SKM-1 (cell line): ENCODE measurements around the gene GMEB2.
"Not testable (repeated sequence)": the region's sequence is repeated elsewhere in the genome, so short reads cannot be mapped to it uniquely, and the experiment has no call there.

ENCODE experiments used
- DNase-seq: peaks from one replicate; lab custom pipeline; 2025; ENCODE audit not compliant: unreplicated experiment; lab: John Stamatoyannopoulos, UW

Gene GMEB2

DNA sequence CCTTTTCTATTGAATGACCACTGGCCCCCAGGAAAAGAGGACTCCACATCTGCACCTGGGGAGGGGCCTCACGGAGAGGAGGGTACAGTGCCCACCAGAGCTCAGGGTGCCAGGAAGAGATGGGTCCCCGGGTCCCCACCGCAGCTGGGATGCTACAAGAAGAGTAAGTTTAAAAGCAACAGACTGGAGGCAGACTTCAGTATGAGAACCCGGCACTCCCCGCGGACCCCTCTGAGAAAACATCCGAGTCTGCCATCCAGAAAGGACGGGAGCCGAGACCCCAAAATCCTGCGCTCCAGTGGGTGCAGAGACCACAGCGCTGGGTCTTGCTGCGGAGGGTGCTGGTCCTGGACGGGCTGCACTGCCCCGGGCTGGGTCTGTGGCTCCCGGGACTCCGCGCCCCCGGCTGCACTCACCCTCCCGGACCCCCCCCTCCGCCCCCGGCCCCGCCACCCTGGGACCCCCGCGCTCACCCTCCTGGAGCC, 53.2 kb downstream of the GMEB2 start:
- no peak for DNase-seq

DNA sequence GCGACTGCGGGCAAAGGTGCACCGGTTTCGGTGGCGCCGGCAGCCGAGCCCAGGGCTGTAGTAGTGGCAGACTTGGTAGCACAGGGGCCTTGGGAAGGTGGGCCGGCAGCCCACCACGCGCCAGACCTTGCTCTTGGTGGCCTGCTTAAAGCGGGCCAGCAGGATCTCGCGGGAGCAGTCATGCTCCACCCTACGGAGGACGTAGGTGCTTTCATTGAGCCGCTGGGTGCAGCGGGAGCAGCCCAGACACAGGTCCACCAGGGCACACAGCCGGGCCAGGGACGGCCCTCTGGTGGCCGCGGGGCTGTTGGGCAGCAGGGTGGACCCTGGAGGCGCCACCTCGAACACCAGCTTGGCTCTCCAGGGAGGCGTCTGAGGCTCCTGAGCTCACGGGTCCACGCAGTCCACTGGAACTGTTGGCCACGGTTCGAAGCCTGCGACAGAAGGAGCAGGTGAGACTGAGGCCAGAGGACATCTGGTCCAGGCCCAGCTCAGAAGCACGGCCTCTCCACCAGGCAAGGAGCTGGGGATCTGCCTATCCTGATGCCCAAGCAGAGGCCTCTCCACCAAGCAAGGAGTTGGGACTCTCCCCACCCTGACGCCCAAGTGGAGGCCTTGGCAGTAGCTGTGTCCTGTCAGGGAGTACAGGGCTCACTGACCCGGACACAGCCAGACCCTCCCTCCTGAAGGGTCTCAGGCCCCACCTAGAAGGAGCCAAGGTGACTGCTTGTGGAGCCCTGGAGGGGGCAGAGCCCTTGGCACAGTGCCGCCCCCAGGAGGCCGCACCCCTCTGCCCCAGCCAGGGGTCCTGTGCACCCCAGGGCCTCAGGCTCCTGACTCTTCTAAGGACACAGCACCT, 53.9 kb downstream of the GMEB2 start:
- DNase-seq, result no peak

DNA sequence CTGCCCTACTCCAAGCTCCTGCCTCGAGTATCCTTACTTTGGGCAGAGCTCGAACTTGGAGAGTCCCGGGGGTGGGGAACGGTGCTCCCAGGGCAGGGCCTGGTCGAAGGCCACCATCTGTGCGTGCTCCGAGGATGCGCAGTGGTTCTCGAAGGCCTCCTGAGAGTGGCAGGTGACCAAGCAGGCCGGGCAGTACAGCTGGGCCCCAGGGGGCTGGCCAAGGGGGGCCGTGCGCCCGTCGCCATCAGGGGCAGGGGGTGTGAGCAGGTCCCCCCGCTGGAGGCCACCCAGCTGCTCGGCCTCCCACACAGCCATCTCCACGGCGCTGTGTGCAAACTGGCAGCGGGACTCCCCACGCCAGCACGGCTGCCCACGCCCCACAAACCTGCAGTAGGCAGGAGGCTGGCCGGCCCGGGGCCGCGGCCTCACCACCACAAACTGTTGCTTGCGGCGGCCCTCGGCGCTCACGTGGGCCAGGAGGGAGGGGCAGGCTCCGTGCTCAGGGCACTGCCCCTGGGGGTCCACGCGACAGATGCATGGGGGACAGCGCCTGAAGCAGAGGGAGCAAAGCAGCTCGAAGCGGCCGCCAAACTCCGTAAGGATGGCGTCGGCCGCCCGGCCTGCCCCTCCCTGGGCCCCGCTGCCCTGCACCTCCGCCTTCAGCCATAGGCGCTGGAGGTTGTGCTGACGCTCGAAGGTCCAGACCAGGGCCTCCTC, 54.7 kb downstream of the GMEB2 start:
- no peak for DNase-seq

GRCh38 chr20:63571087-63571478, 55.8 kb downstream of the GMEB2 start:
- DNase-seq, result not testable (repeated sequence)

DNA sequence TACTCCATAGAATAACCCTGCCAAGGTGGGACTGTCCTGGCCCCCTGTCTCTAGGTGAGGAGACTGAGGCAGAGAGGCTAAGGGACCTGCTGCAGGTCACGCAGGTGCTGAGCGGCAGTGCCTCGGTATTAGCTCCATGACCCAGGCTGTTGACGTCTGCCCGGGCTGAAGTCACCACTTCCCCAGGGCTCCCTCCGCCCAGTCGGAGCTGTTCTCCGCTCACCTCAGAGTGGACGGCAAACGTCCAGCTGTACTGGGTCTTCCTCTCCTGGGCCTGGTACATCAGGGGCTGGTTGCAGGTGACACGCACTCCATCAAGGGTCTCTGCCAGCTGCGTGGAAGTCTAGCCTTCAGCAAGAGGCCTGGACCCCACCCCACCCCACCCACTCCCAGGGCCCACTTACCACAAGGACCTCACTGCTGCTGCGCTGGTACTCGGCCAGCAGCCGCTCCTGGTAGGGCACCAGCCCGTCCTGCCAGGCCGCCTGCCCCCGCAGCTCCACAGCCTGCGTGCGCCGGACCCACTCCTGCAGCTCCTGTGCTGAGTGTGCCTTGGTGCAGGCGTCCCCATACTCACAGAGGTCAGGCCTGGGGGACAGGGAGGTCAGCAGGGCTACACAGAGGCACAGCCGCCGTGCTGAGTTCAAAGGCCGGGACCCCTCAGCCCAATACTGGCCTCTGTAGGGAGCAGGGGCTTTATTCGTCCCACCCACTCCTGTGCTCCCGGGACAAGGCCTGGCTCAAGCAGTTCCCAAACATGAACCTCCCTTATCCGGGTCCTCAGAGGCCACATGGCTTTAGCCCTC, 56.4 kb downstream of the GMEB2 start:
- DNase-seq, result no peak

GRCh38 chr20:63568986-63569949, 57.6 kb downstream of the GMEB2 start:
- DNase-seq, result no peak

GRCh38 chr20:63568170-63568981, 58.5 kb downstream of the GMEB2 start:
- DNase-seq, result no peak

DNA sequence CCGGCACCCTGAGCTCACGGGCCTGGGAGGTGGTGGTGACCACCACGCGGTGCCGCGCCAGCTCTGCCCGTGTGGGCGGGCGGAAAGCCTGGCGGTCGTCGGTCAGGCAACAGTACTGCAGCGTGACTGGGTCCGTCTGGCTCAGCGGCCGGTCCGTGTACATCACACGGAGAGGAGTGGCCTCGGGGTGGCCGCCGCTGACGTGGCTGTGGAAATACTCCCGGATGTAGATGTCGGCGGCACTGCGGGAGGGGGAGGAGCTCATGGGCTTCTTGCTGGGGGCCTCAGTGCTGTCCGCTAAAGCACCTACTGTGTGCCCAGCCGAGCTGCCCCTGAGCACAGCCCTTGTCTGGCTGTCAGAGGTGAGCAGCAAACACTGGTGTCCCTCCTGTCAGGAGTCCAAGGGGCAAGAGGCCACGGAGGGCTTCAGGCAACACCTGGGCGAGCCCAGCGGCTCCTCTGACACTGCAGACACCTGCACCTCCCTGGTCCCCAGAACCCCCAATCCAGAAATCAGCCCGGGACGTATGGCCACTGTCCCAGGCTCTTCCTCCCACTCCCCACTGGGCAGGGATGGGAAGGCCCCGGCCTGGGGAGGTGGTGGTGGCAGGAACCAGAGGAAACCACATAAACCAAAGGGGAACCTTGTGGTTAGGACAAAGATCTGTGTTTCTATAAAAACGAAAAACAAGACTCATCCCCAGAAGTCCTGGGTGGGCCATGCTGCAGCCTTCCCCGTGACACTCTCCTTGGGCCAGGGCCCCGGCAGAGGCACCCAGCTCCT, 59.3 kb downstream of the GMEB2 start:
- DNase-seq, result peak; percentile 64

DNA sequence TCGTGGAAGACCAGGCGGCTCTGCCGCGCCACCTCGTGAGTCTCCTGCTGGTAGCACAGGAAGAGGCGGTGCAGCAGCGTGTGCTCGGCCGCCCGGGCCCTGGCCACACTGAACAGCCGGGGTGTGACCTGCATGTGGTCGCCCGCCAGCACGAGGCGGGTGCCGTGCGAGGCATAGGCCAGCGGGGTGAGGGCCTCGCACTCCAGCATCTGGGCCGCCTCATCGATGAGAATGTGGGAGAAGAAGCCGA, 59.8 kb downstream of the GMEB2 start:
- no peak for DNase-seq

GRCh38 chr20:63566395-63567135, 60.3 kb downstream of the GMEB2 start:
- DNase-seq, result no peak

DNA sequence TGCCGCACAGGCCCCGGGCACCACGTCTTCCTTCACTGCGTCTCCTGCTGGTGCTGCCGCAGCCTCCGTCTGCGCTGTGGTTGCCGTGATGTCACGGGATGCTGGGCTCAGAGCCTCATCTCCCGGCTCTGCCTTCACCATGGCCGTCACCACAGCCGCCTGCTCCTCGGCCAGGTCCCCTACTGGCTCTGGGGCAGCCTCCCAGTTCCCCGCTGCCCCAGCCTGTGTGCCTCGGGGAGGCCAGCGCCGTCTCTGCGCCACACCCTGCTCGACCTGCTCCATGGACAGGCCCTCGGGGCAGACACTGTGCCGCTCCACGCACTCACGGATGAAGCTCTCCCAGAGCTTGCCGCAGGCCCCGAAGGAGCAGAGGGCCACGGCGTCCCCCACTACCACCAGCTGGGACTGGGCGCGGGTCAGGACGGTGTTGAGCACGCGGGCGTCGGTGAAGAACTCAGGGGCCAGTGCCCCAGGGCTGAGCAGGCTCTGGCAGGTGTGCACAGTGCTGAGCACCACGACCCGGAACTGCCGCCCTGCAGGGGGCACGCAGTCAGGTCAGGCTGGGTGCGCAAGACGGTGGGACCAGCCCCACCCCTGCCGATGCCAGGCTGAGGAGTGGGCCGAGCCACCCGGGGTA, 61.1 kb downstream of the GMEB2 start:
- DNase-seq, result no peak

DNA sequence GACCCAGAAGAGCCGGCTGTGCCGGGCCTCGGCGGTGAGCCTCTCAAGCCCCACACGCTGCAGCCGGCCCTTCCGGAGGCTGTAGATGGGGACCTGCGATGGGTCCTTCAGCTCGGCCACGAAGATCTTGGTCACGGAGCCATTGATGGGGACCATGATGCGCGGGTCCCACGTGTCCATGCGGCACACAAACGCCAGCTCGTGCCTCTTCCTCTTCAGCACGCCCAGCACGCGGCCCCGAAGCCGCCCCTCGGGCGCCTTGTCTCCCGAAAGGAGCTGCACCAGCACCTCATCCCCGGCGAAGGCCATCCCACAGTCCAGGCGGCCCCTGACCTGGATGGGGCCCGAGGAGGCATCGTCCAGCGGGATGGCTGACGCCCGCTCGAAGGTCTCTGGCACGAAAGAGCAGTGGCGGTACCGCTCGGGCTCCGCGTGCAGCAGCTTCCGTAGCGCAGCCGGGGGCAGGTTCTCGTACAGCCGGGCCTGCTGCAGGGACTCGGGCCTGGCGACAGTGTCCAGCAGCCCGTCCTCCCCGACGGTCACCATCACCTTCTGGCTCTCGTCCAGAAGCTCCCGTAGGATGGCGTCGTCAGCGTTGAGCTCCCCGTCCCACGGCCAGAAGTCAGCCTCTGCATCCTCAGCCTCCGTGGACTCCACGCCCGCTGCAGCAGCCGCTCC, 61.7 kb downstream of the GMEB2 start:
- DNase-seq, result no peak

- DNase-seq, result no peak
These were observed 62.7 kb downstream of the GMEB2 start for GRCh38 chr20:63564036-63564810.

- DNase-seq, result no peak
These were observed 63.5 kb downstream of the GMEB2 start for GRCh38 chr20:63563225-63563935.

DNA sequence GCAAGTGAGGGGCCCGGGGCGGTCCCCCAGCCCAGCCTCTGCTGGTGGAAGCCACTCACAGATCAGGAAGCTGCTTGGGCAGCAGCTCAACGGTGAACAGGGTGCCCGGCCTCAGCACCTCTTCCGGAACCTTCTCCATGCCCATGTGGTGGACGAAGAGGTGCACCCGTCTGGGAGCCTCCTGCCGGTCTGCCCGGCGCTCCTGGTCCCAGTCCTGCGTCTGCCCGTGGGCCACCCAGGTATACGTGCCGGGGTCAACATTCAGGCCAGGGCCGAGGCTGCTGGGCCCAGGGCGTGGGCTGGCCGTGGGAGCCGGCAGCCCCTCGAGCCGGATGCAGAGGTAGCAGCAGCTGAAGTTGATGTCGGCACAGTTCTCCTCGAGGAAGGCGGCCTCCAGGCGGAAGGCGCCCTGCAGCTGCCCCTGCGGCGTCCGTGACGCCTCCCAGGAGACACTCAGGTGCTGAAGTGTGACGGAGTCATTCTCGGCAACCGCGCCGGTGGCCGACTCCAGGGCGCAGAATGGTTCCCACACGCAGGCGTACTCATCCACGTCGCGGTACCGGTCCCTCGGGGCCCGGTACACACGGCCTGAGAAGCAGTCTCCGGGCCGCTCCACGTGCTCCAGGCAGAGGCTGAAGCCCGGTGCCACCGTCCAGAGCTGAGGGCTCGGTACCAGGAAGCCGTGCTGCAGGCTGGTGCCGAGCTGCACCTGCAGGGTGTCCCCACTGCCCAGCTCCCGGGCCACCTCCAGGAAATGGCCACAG, 64.3 kb downstream of the GMEB2 start:
- no peak for DNase-seq
